Stomach (tissue), 4 donors: Measurements from ENCODE around the gene FOXK2.

Experiments used
- CTCF ChIP-seq, 7 experiments: fragments of 450-650 bp in 4 of 7; fragments of 200-600 bp in 3 of 7; sonication (generic) in 3 of 7; IDR thresholded peaks; one replicate each; pipeline ENCODE4 v1.5.1; 2016 to 2019; ENCODE audit warnings: antibody characterized with exemption in 7 of 7, control low read depth in 2 of 7, mild to moderate bottlenecking in 1 of 7
- POLR2A ChIP-seq, 4 donors: fragments of 450-650 bp; IDR thresholded peaks; one replicate each; pipeline ENCODE4 v1.6.1; 2016; ENCODE audit warnings: antibody characterized with exemption in 4 of 4, control low read depth in 2 of 4, mild to moderate bottlenecking in 1 of 4, moderate library complexity in 1 of 4

GRCh38 chr17:82574041-82574440 lies 54.5 kb downstream of the FOXK2 start:
- TF ChIP-seq POLR2A (IDR thresholded peaks at IDR 0.05) (no peak), CTCF (IDR thresholded peaks at IDR 0.05) (no peak)
